Measurements from ENCODE around the gene B3GALT6.

Gene B3GALT6

DNA sequence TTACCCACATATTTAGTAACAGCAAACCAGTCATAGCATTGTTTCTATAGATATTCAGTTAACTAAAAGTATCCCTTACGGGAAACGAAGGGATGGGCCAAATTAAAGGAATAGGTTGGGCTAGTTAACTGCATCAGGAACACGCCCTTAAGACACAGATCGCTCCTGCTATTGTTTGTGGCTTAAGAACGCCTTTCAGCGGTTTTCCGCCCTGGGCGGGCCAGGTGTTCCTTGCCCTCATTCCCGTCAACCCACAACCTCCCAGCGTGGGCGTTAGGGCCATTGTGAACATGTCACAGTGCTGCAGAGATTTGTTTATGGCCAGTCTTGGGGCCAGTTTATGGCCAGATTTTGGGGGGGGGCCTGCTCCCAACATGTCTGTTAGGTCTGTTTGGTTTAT is 40.3 kb upstream of the B3GALT6 start:
- TF ChIP-seq, protein P1, sequence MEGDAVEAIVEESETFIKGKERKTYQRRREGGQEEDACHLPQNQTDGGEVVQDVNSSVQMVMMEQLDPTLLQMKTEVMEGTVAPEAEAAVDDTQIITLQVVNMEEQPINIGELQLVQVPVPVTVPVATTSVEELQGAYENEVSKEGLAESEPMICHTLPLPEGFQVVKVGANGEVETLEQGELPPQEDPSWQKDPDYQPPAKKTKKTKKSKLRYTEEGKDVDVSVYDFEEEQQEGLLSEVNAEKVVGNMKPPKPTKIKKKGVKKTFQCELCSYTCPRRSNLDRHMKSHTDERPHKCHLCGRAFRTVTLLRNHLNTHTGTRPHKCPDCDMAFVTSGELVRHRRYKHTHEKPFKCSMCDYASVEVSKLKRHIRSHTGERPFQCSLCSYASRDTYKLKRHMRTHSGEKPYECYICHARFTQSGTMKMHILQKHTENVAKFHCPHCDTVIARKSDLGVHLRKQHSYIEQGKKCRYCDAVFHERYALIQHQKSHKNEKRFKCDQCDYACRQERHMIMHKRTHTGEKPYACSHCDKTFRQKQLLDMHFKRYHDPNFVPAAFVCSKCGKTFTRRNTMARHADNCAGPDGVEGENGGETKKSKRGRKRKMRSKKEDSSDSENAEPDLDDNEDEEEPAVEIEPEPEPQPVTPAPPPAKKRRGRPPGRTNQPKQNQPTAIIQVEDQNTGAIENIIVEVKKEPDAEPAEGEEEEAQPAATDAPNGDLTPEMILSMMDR (IDR thresholded peaks at IDR 0.05): no peak

DNA sequence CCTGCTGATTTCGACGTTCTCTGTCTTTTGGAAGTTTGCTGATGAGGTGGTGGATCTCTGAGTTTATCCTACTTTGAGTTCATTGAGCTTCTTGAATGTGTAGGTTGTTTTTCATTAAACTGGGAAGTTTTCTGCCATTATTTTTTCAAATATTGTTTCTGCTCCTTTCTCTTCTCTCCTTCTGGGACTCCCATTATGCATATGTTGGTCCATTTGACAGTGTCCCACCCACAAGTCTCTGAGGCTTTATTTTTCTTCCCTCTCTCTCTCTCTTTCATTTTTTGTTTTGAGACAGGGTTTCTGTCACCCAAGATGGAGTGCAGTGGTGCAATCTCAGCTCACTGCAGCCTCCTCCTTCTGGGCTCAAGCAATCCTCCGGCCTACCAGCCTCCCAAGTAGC is 37.3 kb upstream of the B3GALT6 start:
- TF ChIP-seq, protein P1 (IDR thresholded peaks at IDR 0.05): no peak

DNA sequence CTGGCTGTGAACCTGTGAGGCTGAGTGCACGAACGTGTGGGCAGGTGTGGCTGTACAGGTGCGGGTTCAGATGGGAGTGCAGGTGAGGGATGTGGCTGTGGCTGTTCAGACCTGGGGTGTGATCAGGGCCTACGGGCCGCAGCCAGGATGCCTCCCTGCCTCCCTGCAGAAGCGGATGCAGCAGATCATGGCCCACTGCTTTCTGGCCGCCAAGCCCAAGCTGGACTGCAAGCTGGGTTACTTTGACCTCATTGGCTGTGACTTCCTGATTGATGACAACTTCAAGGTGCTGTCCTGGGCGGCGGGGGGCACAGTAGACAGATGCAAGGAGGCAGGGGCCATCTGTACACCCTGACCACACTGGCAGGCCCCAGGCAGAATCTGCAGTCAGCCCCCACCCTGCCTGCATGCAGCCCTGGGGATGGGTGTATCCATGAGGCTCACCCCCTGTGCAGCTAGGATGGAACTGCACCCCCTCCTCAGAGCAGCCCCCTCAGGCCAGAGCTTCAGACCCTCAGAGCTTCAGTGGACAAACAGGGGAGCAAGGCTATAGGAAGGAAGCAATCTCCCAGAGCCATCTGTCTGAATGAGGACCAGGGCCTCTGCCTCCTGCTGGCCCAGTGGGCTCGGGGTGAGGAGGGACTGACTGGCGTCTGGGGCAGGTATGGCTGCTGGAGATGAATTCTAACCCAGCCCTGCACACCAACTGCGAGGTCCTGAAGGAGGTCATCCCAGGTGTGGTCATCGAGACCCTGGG is 35.4 kb upstream of the B3GALT6 start:
- TF ChIP-seq, protein P1 (IDR thresholded peaks at IDR 0.05): no peak

DNA sequence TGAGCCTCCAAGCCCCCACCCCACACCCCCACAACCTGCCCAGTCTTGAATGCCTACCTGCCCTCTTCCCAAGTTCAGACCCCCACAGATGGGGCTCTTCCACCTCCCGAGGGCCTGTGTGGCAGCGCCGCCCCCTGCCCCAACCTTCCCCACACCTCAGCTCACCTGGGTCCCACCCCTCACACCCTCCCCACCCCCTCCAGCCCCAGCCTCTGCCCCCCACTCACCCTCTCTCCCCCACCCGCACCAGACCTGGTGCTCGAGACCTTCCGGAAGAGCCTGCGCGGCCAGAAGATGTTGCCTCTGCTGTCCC is 34.9 kb upstream of the B3GALT6 start:
- TF ChIP-seq, protein P1 (IDR thresholded peaks at IDR 0.05): no peak

DNA sequence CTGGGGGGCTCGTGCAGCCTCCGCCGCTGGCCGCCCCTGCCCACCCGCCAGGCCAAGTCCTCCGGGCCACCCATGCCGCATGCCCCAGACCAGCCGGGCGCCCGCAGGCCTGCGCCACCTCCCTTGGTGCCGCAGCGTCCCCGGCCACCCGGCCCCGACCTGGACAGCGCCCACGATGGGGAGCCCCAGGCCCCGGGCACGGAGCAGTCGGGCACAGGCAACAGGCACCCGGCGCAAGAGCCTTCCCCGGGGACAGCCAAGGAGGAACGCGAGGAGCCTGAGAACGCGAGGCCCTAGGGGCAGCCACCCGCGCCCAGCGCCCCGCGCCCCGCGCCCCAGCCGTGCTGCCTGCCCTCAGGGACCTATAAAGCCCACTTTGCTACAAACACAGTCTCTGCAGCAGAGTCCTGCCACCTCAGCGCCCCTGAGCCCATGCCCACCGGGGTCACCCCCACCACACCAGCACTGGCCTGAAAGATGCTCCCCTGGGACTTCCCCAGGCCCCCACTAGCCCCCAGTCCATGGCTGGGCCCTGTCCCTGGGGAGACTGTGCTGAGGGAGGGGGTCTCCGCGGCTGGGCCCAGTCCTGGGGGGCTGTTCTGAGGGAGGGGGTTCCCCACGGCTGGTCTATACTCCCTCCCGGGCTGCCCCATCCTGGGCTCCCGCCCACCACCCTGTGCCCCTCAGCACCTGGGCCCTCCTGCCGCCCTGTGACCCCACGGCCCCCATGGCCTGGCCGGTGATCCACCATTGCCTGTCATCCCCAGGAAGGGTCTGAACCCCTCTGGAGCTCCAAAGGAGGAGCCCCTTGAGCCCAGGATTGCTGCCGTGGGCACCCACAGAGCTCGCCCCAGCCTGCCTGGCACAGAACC is 34.2 kb upstream of the B3GALT6 start:
- TF ChIP-seq, protein P1 (IDR thresholded peaks at IDR 0.05): no peak

DNA sequence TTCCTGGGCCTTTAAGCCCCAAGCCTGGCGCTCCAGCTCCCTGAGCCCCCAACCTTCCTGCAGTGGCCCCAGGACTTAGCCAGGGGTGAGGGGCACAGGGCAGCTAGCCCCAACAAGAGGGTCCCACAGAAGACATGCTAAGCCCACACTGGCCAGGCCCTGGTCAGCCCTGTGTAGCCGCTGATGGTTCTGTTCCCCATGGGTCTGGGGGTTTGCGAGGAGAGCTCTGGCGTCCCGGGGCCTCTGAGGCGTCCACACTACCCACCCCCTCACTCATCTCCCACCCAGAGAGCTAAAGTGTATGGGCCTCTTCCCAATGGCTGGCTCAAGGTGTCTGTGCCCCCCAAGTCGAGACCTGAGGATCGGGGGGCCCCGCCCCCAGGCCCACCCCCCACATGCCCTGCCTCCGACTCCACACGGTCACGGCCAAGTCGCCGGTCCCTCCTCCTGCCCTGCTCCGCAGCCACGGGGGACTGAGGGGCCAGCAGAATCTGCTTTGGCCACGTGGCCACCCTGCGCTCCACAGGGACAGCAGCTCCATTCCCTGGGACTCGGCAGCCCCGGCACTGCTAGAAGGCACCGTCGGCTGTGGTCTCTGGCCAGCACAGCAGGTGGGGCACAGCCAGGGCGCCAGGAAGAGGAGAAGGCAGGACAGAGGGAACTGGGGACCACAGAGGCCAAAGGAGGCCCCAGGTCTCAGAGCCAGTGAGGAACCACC is 33.5 kb upstream of the B3GALT6 start:
- TF ChIP-seq, protein P1 (IDR thresholded peaks at IDR 0.05): no peak

DNA sequence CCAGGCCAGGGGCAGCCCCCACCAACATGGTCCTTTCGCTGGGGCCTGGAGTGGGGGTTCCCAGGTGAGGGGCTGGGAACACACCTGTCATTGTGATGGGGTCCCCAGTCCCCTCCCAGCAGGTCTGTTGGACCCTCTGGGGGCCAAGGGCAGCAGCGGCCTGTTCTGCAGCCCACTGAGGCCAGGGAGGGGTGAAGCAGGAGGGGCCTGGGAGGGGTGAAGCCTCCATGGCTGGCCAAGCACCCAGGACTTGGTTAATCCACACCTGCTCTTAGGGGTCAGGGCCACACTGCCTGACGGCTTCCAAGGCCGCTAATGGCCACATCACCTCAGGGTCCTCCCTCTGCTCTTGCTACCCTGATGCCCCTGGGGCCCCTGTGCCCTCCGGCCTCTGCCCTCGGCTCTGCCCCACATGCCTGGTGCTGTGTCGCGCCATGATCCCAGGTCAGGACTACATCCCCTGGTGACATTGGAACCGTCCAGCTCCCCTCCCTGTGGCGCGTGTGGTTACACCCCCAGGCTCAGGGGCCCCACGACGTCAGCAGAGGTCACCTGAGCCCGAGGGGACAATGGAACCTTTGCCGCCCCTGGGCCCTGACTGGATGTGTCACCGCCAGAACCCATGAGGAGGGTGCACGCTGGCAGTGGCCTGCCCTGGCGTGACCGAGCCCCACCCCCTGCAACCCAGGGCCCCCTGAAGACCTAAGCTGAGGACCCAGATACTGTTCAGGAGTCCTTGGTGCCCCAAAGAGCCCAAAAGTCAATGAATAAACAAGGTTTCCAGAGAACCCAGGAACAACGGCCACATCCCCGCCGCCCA is 32.7 kb upstream of the B3GALT6 start:
- TF ChIP-seq, protein P1 (IDR thresholded peaks at IDR 0.05): no peak

Measured in LNCAP (cell line).